ENCODE measurements around the gene C1QTNF8.

C1QTNF8 gene

DNA sequence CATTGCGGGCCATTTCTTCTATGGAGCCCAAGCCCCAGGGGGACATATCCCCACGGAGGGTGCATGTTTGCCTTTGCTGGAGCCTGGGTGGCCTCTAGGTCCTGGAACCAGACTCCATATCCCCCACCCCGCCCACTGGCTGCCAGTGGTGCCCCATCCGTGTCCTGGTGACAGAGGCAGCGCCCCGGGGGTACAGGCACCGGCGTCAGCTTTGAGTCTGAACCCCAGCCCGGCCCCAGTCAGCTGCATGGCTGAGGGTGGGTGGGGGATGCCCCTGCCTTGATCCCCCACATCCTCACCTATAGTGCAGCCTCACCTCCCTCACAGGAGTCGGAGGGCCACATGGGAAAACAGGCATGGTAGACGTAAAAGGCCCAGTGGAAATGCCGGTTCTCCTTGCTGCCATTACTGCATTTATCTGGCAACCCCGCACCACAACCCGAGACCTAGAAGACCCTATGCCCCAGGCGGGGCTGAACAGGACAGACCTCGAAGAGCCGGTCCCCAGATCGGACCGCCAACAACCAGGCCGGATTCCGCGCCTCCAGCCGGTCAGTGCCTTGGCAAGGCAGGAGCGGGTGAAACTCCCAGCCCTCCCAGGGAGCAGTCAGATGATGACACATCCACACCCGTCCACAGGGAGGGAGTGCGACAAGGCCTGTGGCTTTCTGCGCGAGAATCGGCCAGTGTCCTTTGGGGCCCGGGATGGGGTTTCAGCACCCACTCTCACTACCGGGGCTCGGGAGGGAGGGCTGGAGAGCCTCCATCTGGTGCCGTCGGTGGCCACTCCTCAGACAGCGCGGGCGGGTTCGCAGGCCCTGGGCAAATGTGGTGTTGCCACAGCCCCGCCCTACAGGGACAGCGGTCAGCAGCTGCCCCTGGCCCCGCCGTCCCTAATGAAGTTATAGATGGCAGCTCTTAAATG, 35.4 kb downstream of the C1QTNF8 start:
- no peak for DNase-seq (ENCODE audit: low read depth in 2 of 2)

DNA sequence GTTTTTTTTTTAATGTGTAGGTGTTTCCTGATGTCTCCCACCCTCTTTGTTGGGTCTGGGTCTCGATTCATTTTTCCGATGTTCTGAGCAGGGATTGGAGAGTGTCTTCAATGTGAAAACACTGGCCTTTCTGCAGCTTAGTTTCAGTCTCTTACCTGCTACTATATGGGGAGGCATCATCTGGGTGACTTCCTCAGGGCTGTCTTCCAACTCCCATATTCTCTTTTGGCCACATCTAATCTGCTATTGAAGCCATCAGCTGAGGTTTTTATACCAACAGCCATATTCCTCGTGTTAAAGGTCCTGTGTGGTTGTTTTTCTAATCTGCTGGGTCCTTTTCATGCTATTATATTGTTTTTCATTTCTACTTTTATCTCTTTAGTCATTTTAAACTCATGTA, 36.7 kb downstream of the C1QTNF8 start:
- DNase-seq (ENCODE audit: low read depth in 2 of 2), result no peak

DNA sequence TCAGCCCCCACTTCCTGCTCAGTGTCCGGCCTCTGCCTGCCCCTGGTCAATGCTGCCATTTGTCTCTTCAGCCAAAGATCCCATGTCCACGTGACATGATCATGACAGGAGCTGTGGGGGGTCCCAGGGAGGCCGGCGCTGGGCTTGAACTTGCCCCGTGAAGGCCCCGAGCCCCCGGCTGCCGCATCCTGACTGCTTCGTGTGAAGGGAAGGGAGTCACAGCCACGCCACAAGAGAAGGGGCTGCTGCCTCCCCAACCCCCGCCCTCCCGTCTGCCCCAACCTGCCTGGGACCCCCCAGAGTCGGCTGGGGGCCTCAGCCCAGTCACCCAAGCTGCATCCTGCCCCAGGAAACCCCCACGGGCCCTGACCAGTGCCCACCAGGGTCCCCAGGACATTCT, 37.8 kb downstream of the C1QTNF8 start:
- DNase-seq (ENCODE audit: low read depth in 2 of 2), result no peak

DNA sequence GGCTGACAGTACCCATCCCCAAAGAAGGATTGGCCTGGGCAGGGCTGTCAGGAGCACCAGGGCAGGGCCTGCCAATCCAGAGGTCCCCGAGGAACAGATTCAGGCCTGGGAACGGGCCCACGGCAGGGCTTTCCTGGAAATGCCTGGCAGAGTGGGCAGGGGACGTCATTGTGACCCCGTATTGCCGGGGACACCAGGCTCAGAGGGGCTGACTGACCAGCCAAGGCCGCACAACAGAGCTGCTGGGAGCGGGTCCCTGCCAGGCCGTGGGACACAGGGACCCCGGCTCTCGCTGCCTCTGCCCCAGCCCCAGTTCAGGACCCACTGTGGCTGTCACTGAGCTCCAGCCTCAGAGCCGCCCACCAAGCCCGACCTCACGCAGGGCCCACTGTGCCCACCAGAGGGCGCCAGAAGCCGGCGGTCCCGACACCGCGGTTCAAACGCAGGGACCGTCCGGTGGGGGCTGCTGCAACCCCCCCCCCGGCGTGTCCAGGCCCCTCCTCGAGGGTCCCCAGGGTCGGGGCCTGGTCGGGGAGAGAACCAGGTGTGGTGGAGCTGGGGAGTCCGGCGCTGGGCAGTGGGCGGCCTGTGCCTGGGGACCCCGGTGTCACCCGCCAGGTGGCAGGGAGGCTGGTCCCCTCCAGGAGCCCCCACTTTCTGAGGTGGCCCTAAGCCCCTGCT, 38.7 kb downstream of the C1QTNF8 start:
- peak; percentile 63 to 72 for DNase-seq (ENCODE audit: low read depth in 2 of 2)

GRCh38 chr16:1056196-1056595, 39.8 kb downstream of the C1QTNF8 start:
- no peak for DNase-seq (ENCODE audit: low read depth in 2 of 2)

DNA sequence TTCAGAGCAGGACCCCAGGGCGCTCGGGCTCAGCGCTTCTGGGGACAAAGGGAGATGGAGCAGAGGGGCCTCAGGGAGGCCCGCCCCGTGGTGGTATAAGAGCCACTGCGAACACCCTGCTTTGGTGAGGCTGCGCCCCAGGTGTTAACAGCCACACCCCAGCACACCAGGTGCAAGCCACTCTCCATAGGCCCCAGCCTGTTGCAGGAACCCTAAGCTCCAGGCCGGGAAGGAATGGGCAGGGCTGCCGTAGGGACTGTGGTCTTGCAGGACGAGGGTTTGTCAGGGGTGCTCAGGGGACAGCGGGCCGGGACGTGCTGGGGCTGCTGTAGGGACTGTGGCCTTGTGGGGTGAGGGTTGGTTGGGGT, 40.5 kb downstream of the C1QTNF8 start:
- no peak for DNase-seq (ENCODE audit: low read depth in 2 of 2)

GRCh38 chr16:1054660-1055556, 41.1 kb downstream of the C1QTNF8 start:
- DNase-seq (ENCODE audit: low read depth in 2 of 2), result peak; percentile 12 to 43

DNA sequence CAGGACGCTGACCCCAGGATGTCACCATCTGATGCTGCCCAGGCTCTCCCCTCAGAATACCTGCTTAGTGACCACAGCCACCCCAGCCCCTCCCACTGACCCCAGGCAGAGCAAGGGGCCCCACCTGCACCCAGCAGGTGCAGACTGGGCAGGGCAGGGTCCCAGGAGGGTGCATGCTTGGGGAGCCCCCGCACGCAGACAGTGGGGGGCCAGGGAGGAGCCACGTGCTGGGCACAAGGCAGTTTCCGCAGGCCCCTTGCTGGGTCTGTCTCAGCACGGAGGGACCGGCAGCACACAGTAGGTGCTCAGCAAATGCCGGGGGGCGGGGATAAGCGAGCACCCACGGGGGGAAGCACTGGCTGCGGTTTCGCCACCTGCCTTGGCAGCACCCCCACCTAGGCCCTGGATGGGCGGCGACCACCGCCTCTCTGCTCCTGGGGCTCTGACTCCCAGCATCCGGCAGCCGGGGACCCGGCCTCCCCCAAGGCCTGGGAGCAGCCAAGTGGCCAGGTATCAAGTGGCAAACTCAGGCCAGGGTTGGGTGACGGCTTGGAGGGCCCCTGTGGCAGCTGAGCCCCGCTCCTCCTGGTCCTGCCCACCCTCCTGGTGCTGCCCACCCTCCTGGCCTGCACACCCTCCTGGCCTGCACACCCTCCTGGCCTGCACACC, 42.2 kb downstream of the C1QTNF8 start:
- DNase-seq (ENCODE audit: low read depth in 2 of 2), result no peak

DNA sequence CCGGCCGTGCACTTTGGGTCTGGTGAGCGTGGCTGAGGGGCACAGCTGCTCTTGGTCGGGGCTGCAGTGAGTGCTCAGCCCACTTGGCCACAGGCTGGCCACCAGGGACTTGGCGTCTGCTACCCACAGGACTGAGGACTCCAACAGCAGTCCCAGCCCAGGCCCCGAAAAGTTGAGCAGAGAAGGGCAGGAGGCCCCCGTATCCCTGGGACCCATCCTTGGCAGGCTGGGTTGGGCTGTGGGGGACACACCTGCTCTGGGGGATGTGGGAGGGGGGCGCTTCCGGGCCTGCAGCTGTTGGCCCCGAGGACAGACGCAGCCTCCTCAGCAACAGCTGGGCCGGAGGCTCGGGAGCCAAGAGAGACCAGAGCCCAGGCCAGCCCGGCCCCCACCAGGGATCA, 42.9 kb downstream of the C1QTNF8 start:
- DNase-seq (ENCODE audit: low read depth in 2 of 2), result no peak

- DNase-seq (ENCODE audit: low read depth in 2 of 2), result no peak
Measured at GRCh38 chr16:1052721-1053120, 43.3 kb downstream of the C1QTNF8 start.

GRCh38 chr16:1051446-1051845, 44.6 kb downstream of the C1QTNF8 start:
- DNase-seq (ENCODE audit: low read depth in 2 of 2), result no peak

- DNase-seq (ENCODE audit: low read depth in 2 of 2), result no peak
Measured at GRCh38 chr16:1050921-1051320, 45.1 kb downstream of the C1QTNF8 start.

DNA sequence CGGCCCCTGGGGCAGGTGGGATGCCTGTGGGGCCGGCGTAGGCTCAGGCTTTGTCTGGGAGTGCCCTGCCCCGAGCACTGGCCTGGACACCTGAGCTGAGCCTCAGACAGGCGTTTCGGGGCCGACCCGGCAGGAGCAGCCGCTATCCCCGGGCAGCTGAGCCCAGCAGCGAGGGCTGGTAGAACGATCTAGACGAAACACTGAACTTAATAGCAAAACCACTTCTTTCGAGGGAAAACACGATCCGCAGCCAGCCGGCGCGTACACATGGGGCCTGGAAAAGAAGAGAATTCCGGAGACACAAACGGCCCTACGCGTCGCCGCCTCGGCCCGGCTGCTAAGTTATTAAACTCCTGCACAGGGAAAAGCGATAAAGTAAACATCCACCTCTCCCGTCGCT, 45.5 kb downstream of the C1QTNF8 start:
- no peak for DNase-seq (ENCODE audit: low read depth in 2 of 2)

DNA sequence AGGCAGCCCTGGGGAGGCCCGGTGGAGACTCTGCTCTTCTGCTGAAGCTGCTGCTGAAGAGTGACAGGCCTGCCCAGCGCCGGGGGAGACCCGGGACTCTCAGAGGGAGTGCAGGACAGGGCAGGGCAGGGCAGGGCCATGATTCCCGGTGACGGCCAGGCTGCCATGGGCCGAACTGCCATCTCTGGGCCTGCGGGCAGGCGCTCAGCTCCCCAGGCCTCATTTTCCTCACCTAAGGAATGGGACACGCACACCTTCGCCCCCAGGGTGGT, 46.1 kb downstream of the C1QTNF8 start:
- DNase-seq (ENCODE audit: low read depth in 2 of 2), result no peak

DNA sequence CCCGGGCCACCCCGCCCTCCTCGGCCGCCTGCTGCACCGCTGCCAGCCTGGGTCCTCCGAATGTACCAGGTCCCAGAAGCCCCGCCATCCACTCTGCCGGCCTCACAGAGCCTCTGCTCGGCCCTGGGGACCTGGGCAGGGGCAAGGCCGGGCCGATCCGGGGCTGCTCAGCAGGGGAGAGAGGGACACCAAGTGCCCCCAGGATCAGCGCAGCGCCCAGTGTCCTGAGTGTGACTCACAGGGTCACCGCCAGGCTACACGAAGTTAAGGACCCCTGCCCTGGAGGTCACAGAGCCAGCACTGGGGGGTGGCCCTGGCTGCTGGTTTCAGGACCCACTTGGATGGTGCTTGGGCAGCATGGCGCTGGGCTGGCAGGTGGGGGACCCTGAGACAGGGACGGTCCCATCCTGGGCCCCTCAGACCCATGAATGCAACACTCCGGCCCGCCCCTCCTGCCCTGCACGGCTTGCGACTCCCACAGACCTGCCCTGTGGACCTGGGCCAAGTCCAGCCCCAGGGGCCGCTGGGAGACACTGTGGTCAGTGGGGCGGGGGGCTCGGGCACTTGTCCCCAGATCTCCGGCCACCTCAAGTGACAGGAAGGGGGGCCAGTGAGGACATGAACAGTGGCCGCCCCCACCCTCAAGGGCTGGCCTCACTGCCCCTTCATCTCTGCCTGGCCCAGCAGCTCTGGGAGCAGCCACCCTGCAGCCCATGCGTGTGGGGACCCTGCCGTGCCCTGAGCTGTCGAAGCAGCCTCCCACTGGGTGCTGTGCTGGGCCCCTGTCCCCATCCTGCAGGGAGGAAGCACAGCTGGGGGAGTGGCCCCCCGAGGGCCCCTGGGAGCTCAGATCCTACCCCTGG, 46.7 kb downstream of the C1QTNF8 start:
- DNase-seq (ENCODE audit: low read depth in 2 of 2), result no peak

GRCh38 chr16:1048442-1049112, 47.5 kb downstream of the C1QTNF8 start:
- no peak for DNase-seq (ENCODE audit: low read depth in 2 of 2)

DNA sequence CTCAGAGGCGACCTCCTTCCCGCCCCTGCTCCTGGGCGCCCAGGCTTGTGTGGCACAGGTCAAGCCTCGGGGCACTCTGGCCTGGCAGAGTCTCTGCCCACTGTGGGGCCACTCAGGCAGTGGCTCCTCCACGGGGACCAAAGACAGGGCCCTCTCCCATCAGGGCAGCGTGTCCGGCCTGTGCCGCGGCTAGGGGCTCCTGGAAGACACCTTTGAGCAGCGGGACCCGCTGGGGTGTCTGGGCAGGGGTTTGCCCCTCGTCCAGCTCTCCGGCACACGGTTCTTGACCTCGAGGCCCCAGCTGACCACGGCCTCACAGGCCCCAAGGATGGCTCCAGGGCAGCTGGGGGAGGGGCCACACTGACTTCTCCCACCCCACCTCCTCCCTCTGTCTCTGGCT, 48.2 kb downstream of the C1QTNF8 start:
- DNase-seq (ENCODE audit: low read depth in 2 of 2), result no peak

DNA sequence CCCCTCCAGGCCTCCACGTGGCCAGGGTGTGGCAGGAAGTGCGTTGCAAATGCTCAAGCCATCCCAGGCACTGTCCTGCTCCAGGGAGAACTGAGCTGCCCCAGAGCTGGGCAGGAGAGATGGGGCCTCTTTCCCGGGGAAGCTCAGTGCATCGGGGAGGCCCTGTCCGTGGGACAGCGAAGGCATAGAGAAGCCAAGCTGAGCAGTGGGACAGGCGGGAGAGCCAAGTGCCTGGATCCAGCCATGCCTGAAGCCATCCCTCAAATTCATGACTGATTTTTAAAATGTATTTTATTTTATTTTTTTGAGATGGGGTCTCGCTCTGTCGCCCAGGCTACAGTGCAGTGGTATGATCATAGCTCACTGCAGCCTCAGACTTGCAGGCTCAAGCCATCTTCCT, 48.9 kb downstream of the C1QTNF8 start:
- DNase-seq (ENCODE audit: low read depth in 2 of 2), result no peak

- DNase-seq (ENCODE audit: low read depth in 2 of 2), result no peak
Measured at GRCh38 chr16:1045993-1046911, 49.8 kb downstream of the C1QTNF8 start.
